GM12891 (cell line): ENCODE results near the gene MAGEB17.

ENCODE experiments used
- PAX5 ChIP-seq: IDR thresholded peaks from 2 replicates; pipeline ENCODE4 v1.6.1; 2011; ENCODE audit warnings: low read length, moderate library complexity, mild to moderate bottlenecking; ENCODE audit not compliant: insufficient read depth, severe bottlenecking
- POLR2A ChIP-seq: IDR thresholded peaks from 2 replicates; pipeline ENCODE4 v1.6.1; 2011; ENCODE audit warnings: low read depth, low read length, control low read depth
- POLR2AphosphoS5 ChIP-seq: IDR thresholded peaks from 2 replicates; pipeline ENCODE4 v1.6.1; 2011; ENCODE audit warnings: low read depth, low read length, control low read depth
- POU2F2 ChIP-seq: IDR thresholded peaks from 2 replicates; pipeline ENCODE4 v1.6.1; 2011; ENCODE audit warnings: low read depth, mild to moderate bottlenecking, control low read depth, low read length, moderate library complexity
- SPI1 ChIP-seq: IDR thresholded peaks from 2 replicates; pipeline ENCODE4 v1.6.1; 2011; ENCODE audit warnings: low read depth, low read length, control low read depth
- TAF1 ChIP-seq: IDR thresholded peaks from 2 replicates; pipeline ENCODE4 v1.6.1; 2011; ENCODE audit warnings: low read depth, low read length, control low read depth

- TF ChIP-seq POLR2A (no peak), POLR2AphosphoS5 (no peak), TAF1 (no peak), SPI1 (no peak), POU2F2 (no peak), PAX5 (no peak)
Measured at GRCh38 chrX:16191605-16192004, 24.3 kb downstream of the MAGEB17 start.
